Lung (tissue), 12 donors: ENCODE measurements around the gene ABHD17B. TPM values are rescaled to one million over a fixed set of nuclear protein-coding genes. Genes with fewer than 3 reads are reported as not detected.

Experiments used
- ATAC-seq: fragments of 200-7000 bp; cut with Tn5 transposase; one replicate; pipeline ENCODE4 v1.9.1; 2020; ENCODE audit warnings: moderate number of reproducible peaks; ENCODE audit not compliant: insufficient read depth, low FRiP score
- DNase-seq, 3 donors: peaks; one replicate each; pipeline ENCODE4 v3.0.0-alpha.2; 2013 to 2017
- H3K27ac ChIP-seq, 2 donors: one replicate each; pipeline ENCODE4 v1.5.1; 2013; ENCODE audit warnings: mild to moderate bottlenecking in 2 of 2, moderate library complexity in 2 of 2, control low read depth in 1 of 2, inconsistent platforms in 1 of 2, low read depth in 1 of 2, low read length in 1 of 2
- H3K27me3 ChIP-seq, 3 donors: one replicate each; pipeline ENCODE4 v1.5.1; 2013; ENCODE audit warnings: low read length in 2 of 3; ENCODE audit not compliant: control insufficient read depth in 3 of 3, insufficient read depth in 3 of 3
- H3K36me3 ChIP-seq, 4 donors: one replicate each; pipeline ENCODE4 v1.5.1; 2013; ENCODE audit warnings: low read length in 4 of 4, mild to moderate bottlenecking in 1 of 4, moderate library complexity in 1 of 4; ENCODE audit not compliant: control insufficient read depth in 4 of 4, insufficient read depth in 4 of 4
- H3K4me1 ChIP-seq, 5 donors: one replicate each; pipeline ENCODE4 v1.5.1; 2013; ENCODE audit warnings: low read length in 5 of 5, mild to moderate bottlenecking in 2 of 5, moderate library complexity in 1 of 5; ENCODE audit not compliant: control insufficient read depth in 5 of 5, insufficient read depth in 5 of 5
- H3K4me3 ChIP-seq: one replicate; pipeline ENCODE4 v1.5.1; 2013; ENCODE audit warnings: mild to moderate bottlenecking, control low read depth, moderate library complexity
- H3K9ac ChIP-seq, 2 donors: one replicate each; pipeline ENCODE4 v1.5.1; 2013; ENCODE audit warnings: low read length in 2 of 2, control low read depth in 1 of 2; ENCODE audit not compliant: insufficient read depth in 1 of 2
- H3K9me3 ChIP-seq, 4 donors: one replicate each; pipeline ENCODE4 v1.5.1; 2013; ENCODE audit warnings: low read length in 3 of 4, mild to moderate bottlenecking in 1 of 4, moderate library complexity in 1 of 4; ENCODE audit not compliant: control insufficient read depth in 4 of 4, insufficient read depth in 3 of 4
- WGBS, 2 donors: extraction: QIAGEN DNeasy Blood & Tissue Kit; methylation state at CpG; one replicate each; pipeline ENCODE4 v1.1.7; 2013; 5-methylcytosine and 5-hydroxymethylcytosine counted together
- polyA plus RNA-seq, 2 donors: library from polyadenylated mRNA; stranded (reverse); fragments of 200-250 nt; gene quantifications; one replicate each; pipeline ENCODE4 v1.2.1, GENCODE V29; 2013
- total RNA-seq, 2 donors: library from RNA; depleted of rRNA in 1 of 2; stranded (reverse); fragments of >200 nt in 1 of 2; gene quantifications; one replicate each; pipeline ENCODE4 v1.2.1, GENCODE V29; 2014 to 2021
- TF ChIP-seq, protein P1 (sequence below): IDR thresholded peaks from 2 replicates; pipeline ENCODE4 v1.5.1; 2012; ENCODE audit warnings: mild to moderate bottlenecking; ENCODE audit errors: control extremely low read depth, extremely low read depth
- donor health status: control.
- donor health status: control.
- donor health status: Bipolar disorder and iron deficiency.
- donor health status: healthy.
- donor health status: DM: yes; HTN: yes; CAD: no.

ABHD17B gene
- total and polyA plus RNA-seq, 4 donors, result 3.2 to 37.7 (median 13.8) TPM

DNA sequence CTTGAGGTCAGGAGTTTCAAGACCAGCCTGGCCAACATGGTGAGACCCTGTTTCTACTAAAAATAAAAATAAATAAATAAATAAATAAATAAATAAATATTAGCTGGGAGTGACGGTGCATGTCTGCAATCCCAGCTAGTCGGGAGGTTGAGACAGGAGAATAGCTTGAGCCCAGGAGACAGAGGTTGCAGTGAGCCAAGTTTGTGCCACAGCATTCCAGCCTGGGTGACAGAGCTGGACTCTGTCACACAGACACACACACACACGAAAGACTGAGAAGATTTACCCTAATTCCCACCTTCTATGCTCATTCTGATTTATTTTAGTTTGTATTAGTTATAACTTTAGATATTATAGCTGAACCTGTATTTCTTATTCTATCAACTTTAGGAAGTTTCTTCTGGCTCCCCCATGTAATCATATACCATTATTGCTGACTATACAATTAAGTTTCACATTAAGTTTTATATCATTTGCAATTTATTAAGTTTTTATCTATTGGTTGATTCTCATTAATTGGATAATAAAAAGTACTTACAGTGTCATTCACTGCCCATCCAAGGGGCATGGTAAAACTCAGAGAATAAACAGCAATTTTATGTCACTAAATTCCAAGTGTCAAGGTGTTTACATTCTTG, 20.8 kb downstream of the ABHD17B start:
- no peaks in the 10 kb centered on the region for H3K27me3 ChIP-seq
- DNase-seq (no peak), ATAC-seq (no peak)
- H3K36me3 ChIP-seq, result no peaks in the 10 kb centered on the region
- H3K9ac ChIP-seq, result no peak overlapping the region
- no peak overlapping the region for H3K4me3 ChIP-seq
- peaks cover 0 to 9% (median 0%) of the 10 kb centered on the region in 5 donors for H3K4me1 ChIP-seq
- no peaks in the 10 kb centered on the region for H3K9me3 ChIP-seq
- TF ChIP-seq, protein P1, sequence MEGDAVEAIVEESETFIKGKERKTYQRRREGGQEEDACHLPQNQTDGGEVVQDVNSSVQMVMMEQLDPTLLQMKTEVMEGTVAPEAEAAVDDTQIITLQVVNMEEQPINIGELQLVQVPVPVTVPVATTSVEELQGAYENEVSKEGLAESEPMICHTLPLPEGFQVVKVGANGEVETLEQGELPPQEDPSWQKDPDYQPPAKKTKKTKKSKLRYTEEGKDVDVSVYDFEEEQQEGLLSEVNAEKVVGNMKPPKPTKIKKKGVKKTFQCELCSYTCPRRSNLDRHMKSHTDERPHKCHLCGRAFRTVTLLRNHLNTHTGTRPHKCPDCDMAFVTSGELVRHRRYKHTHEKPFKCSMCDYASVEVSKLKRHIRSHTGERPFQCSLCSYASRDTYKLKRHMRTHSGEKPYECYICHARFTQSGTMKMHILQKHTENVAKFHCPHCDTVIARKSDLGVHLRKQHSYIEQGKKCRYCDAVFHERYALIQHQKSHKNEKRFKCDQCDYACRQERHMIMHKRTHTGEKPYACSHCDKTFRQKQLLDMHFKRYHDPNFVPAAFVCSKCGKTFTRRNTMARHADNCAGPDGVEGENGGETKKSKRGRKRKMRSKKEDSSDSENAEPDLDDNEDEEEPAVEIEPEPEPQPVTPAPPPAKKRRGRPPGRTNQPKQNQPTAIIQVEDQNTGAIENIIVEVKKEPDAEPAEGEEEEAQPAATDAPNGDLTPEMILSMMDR, result no peak
- WGBS, 2 donors, result 82 to 87% methylated on average over 3 of the region's 3 CpGs
- no peak overlapping the region for H3K27ac ChIP-seq

DNA sequence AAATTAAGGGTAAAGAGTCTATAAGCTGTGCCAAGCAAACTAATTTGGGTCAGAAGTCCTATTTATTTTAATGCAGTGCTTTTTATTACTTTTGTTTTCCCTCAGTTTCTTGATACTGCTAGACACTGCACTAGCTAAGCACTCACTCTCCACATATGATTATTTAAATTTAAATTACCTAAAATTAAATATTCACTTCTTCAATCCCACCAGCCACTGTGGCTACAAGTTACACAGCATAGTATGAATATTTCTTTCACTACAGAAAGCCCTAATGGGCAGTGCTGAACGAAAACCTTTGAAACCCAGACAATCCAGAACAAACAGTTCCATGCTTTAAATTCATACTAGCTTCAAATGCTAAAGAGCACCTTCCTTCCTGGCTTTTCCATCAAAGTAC, 23.6 kb downstream of the ABHD17B start:
- H3K27ac ChIP-seq, result no peak overlapping the region
- no peak for ATAC-seq
- H3K9me3 ChIP-seq, result peaks cover 0 to 2% (median 1%) of the 10 kb centered on the region in 4 donors
- no peak overlapping the region for H3K9ac ChIP-seq
- peaks cover 0 to 9% (median 0%) of the 10 kb centered on the region in 5 donors for H3K4me1 ChIP-seq
- H3K27me3 ChIP-seq, result no peaks in the 10 kb centered on the region
- TF ChIP-seq, protein P1, result no peak
- whole genome bisulfite sequencing, 2 donors, result 50 to 66% methylated on average over 1 of the region's 1 CpG
- no peak for DNase-seq
- H3K4me3 ChIP-seq, result no peak overlapping the region
- no peaks in the 10 kb centered on the region for H3K36me3 ChIP-seq

- ATAC-seq, result no peak
Measured at GRCh38 chr9:71886541-71886940, 24.5 kb downstream of the ABHD17B start.

More at GRCh38 chr9:71886541-71886940, 24.5 kb downstream of the ABHD17B start:
- Histone ChIP-seq H3K4me3 (no peak overlapping the region), H3K36me3 (no peaks in the 10 kb centered on the region), H3K27me3 (no peaks in the 10 kb centered on the region), H3K4me1 (peaks cover 0 to 7% (median 0%) of the 10 kb centered on the region in 5 donors), H3K27ac (no peak overlapping the region), H3K9me3 (peaks cover 0 to 2% (median 1%) of the 10 kb centered on the region in 4 donors), H3K9ac (no peak overlapping the region)
- 92 to 95% methylated on average over 10 of the region's 10 CpGs for WGBS, 2 donors
- TF ChIP-seq, protein P1, result no peak
- no peak for DNase-seq
